HG02943 (cell line): ENCODE results near the gene OR1G1.
"Not testable (repeated sequence)": the region's sequence is repeated elsewhere in the genome, so short reads cannot be mapped to it uniquely, and the experiment has no call there.

Experiments
- ATAC-seq: cut with Tn5 transposase; IDR thresholded peaks from one replicate; pipeline ENCODE4 v1.9.1; 2021; ENCODE audit warnings: mild to moderate bottlenecking, low read depth, moderate library complexity; ENCODE audit not compliant: unreplicated experiment

Gene OR1G1

DNA sequence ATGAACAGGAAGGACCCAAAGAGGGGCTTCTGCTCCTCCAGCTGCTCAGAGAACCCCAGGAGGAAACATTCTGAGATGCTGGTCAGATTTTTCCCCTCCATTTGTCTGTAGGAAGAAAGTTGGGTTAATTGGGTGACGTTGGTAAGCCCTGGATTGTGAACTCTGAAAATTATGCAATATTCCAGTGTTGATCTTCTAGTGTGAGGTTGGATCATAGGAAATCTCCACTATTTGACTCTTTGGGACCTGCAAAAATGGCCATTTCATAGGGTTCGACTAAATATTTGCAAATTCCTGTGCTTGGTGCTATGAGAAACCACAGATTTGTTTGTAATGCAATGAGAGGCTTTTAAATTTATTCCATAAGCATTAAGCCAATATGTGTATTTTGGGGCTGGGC lies at the start of gene OR1G1:
Gene OR1G1, minus strand, starts transcription at position 101 of the 400 bp plus-strand sequence. Its CDS starts 0 bp downstream, at position 101.
- no peak for ATAC-seq

DNA sequence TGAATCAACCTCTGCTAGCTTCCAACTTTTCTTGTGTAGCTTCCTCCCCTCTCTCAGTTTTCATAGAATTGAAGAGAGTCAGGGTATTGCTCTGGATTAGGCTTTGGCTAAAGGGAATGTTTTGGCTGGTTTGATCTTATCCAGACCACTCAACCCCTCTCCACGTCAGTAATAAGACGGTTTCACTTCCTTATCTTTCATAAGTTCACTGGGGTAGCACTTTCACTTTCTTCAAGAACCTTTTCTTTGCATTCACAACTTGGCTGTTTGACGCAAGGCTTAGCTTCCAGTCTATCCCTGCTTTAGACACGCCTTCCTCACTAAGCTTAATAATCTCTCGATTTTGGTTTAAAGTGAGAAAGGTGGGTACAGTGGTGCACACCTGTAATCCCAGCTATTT lies 40.2 kb upstream of the OR1G1 start:
- no peak for ATAC-seq

GRCh38 chr17:3157218-3157617 lies 29.9 kb upstream of the OR1G1 start:
- ATAC-seq: no peak

- not testable (repeated sequence) for ATAC-seq
These were observed 10.1 kb upstream of the OR1G1 start for GRCh38 chr17:3137494-3137893.

- no peak for ATAC-seq
These were observed 23.0 kb downstream of the OR1G1 start, which contains the start of gene OR1D2 for GRCh38 chr17:3104322-3104721. TSS of gene OR1D2 (minus strand) at chr17:3104422. CDS start at chr17:3092996, 11,426 bp downstream.
